ENCODE results near the gene FSTL1.

- no peak for TF ChIP-seq CTCF (IDR thresholded peaks at IDR 0.05)
- no peak for TF ChIP-seq POLR2AphosphoS5 (IDR thresholded peaks at IDR 0.05)
- no peak for TF ChIP-seq POLR2A (IDR thresholded peaks at IDR 0.05)
- no peak for TF ChIP-seq EP300 (IDR thresholded peaks at IDR 0.05)
Measured at GRCh38 chr3:120437559-120437958, 13.2 kb downstream of the FSTL1 start.
